AG04450 (cell line): ENCODE data around the gene SPATA1. TPM values are rescaled to one million over a fixed set of nuclear protein-coding genes. Genes with fewer than 3 reads are reported as not detected.

Experiments used
- CTCF ChIA-PET: fragments of 300-600, 350-600 bp; formaldehyde crosslinking; extraction: SDS; loops from one replicate; lab custom pipeline; 2022; ENCODE audit warnings: antibody characterized with exemption, inconsistent platforms; lab: Charles Lee
- POLR2A ChIA-PET: fragments of 350-600 bp; formaldehyde crosslinking; extraction: SDS; loops from one replicate; lab custom pipeline; 2021; ENCODE audit warnings: antibody characterized with exemption, inconsistent platforms; lab: Yijun Ruan, JAX
- DNase-seq: peaks from one replicate; pipeline ENCODE4 v3.0.0-alpha.2; 2011; ENCODE audit warnings: low read depth, low spot score
- H3K27ac ChIP-seq: one replicate; pipeline ENCODE4 v1.5.1; 2012; ENCODE audit warnings: low read depth, low read length, control low read depth
- H3K27me3 ChIP-seq: one replicate; pipeline ENCODE4 v1.6.0; 2012; ENCODE audit warnings: low read length; ENCODE audit not compliant: control insufficient read depth, insufficient read depth
- H3K4me3 ChIP-seq: 2 replicates; pipeline ENCODE4 v1.5.1; 2011; ENCODE audit warnings: mild to moderate bottlenecking, low read depth, low read length, control low read depth
- H3K9me3 ChIP-seq: 2 replicates; pipeline ENCODE4 v1.5.1; 2012; ENCODE audit warnings: low read length; ENCODE audit not compliant: control insufficient read depth, insufficient read depth
- CTCF ChIP-seq: IDR thresholded peaks from 2 replicates; pipeline ENCODE4 v1.5.1; 2011; ENCODE audit warnings: low read depth, low read length, control low read depth, inconsistent platforms
- polyA minus RNA-seq: library from RNA; depleted of rRNA, polyadenylated mRNA; stranded (reverse); fragments of >200 nt; gene quantifications from 2 replicates; pipeline ENCODE4 v1.2.3, GENCODE V29; 2011; rRNA and poly(A)+ RNA removed
- polyA plus RNA-seq: library from polyadenylated mRNA; depleted of rRNA; stranded (reverse); fragments of >200 nt; gene quantifications from 2 replicates; pipeline ENCODE4 v1.2.3, GENCODE V29; 2011; rRNA removed

The SPATA1 gene, protein sequence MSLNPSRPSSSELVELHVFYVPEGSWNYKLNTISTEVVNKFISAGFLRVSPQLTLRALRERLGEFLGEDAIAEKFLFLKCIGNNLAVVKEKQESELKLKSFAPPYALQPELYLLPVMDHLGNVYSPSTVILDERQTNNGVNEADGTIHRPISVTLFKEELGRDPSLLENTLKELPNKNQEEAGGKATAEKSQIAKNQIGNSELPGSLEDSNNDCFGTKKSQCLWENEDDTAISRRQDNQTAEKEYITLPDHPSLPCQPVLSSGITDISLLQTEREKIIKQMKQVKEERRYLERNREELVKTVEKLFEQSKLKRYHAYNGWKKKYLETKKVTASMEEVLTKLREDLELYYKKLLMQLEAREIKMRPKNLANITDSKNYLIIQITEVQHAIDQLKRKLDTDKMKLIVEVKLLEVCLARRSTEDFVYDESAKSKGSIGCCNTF
- polyA plus RNA-seq (0.81 and 0.99 TPM in 2 replicates), polyA minus RNA-seq (1.4 TPM in 1 of 2 replicates, not detected in the other)

DNA sequence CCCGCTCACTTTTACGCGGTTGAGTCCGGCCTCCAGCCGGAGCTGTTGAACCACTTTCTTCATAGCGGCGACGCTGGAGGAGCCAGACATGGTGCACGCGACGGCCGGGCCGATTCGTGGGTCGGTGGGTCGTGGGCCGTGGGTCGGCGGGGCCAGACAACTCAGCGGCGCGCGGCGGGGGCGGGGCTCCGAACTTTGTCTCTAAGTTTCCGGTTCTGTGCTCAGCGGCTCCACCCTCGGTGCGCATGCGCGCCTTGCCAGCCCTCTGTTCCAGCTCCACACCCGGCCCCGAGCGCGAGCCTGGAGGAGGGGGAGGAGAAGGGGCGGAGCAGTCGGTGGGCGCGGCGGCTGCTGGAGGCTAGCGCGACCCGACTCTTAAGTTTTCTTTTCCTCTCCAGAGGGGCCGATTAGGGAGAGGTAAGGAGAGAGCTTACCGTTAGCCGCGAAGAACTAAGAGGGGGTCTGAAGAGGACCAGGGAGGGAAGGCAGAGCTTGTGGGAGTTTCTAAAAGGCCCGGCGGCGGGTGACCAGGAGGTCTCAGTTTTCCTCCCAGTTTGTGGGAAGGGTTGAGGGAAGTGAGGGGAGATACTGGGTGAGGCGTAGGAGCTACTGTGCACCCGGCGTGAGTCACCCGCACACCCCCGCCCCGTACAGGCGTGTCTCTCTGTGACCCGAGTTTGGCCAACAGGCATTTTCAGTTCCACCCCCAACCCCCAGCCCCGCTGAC lies at the start of gene SPATA1, which contains the start of gene GNG5:
SPATA1 (plus strand) TSS at position 385 of the 727 bp plus-strand sequence. CDS start 9,974 bp downstream, outside the sequence.
GNG5 (minus strand) TSS at position 580 of the 727 bp plus-strand sequence; CDS start at position 90, 490 bp downstream.
- no peaks in the 10 kb centered on the region for H3K27me3 ChIP-seq
- POLR2A ChIA-PET = interaction anchor here (0.7 to 2.6 kb wide), 12 partner anchors 16 to 429 kb away, joined by 3 to 35 read pairs (median 4); partner anchors contain the start of gene CTBS
- TF ChIP-seq CTCF = no peak

GRCh38 chr1:84462118-84462517 lies 44.1 kb upstream of the SPATA1 start:
- H3K27ac ChIP-seq = no peak overlapping the region
- H3K9me3 ChIP-seq = no peaks in the 10 kb centered on the region
- H3K4me3 ChIP-seq = no peak overlapping the region
- ChIA-PET POLR2A (no interaction called here), CTCF (interaction anchor here (1.4 kb wide), 1 partner anchor 310 kb away, joined by 4 read pairs; no protein-coding TSS in a partner anchor)
- TF ChIP-seq CTCF = no peak
- peaks cover 28% of the 10 kb centered on the region for H3K27me3 ChIP-seq
- no peak for DNase-seq

More for the DNA sequence above, at the start of gene SPATA1, which contains the start of gene GNG5:
- CTCF ChIA-PET = interaction anchor here (0.7 to 3.2 kb wide), 7 partner anchors 64 to 365 kb away, joined by 3 to 16 read pairs (median 4); no protein-coding TSS in a partner anchor
- peak within 1 kb of the TSS; percentile 97 for H3K27ac ChIP-seq
- peaks cover 4% of the 10 kb centered on the region for H3K9me3 ChIP-seq
- H3K4me3 ChIP-seq = peak within 1 kb of the TSS; percentile 76
- peak; percentile 91 for DNase-seq

- Histone ChIP-seq H3K4me3 (no peak overlapping the region), H3K9me3 (no peaks in the 10 kb centered on the region), H3K27ac (no peak overlapping the region), H3K27me3 (peaks cover 7% of the 10 kb centered on the region)
- DNase-seq = no peak
- ChIA-PET POLR2A (no interaction called here), CTCF (interaction anchor here (0.7 kb wide), 1 partner anchor 280 kb away, joined by 3 read pairs; no protein-coding TSS in a partner anchor)
- no peak for TF ChIP-seq CTCF
These were observed 38.9 kb upstream of the SPATA1 start for GRCh38 chr1:84467298-84467697.

DNA sequence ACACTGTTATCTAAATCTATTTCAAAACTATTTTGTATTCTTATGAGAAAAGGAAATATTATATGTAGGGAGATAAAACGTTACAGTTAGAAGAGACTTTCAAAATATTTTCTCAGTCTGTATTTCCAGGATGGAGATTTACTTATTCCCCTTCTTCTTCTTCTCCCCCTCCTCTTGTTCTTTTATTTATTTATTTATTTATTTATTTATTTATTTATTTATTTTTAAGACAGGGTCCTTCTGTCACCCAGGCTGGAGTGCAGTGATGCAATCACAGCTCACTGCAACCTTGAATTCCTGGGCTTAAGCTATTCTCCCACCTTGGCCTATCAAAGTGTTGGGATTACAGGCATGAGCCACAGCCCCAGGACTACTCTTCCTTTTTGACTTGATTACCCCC lies 30.0 kb upstream of the SPATA1 start:
- no peak for TF ChIP-seq CTCF
- Histone ChIP-seq H3K27ac (no peak overlapping the region), H3K27me3 (no peaks in the 10 kb centered on the region), H3K4me3 (no peak overlapping the region), H3K9me3 (no peaks in the 10 kb centered on the region; the same call in 1 of the 2 replicates)
- ChIA-PET POLR2A (interaction anchor here (0.5 kb wide), 1 partner anchor 111 kb away, joined by 3 read pairs; no protein-coding TSS in a partner anchor), CTCF (interaction anchor here (0.6 to 1.6 kb wide), 2 partner anchors 278 to 435 kb away, joined by 3 to 5 read pairs; no protein-coding TSS in a partner anchor)
- no peak for DNase-seq
